Stimulated activated naive CD8-positive, alpha-beta T cell treated with anti-CD3 and anti-CD28 coated beads, Interleukin-15, Interleukin-2, amounts not matched to agents 100 U/mL and 50 U/mL, for 24 hours (primary cell): ENCODE results near the gene LSMEM2.
"Not testable (repeated sequence)": the region's sequence is repeated elsewhere in the genome, so short reads cannot be mapped to it uniquely, and the experiment has no call there.

Source experiments
- ATAC-seq: fragments of 150-1000 bp; cut with Tn5 transposase; one replicate; pipeline ENCODE4 v1.10.0; 2021
- DNase-seq: peaks from one replicate; pipeline ENCODE4 v3.0.0; 2021

LSMEM2 gene

GRCh38 chr3:50278880-50279224, at the start of gene LSMEM2:
Gene LSMEM2 (plus strand): TSS chr3:50279087. CDS start chr3:50279114, 27 bp downstream.
- no peak for ATAC-seq
- no peak for DNase-seq

GRCh38 chr3:50229490-50229889, 49.4 kb upstream of the LSMEM2 start:
- no peak for DNase-seq
- ATAC-seq = no peak

GRCh38 chr3:50230104-50230793, 48.6 kb upstream of the LSMEM2 start:
- ATAC-seq (no peak), DNase-seq (no peak)

- no peak for ATAC-seq
- DNase-seq = no peak
Observed at GRCh38 chr3:50230794-50231125, 48.1 kb upstream of the LSMEM2 start.

- DNase-seq = no peak
- no peak for ATAC-seq
Observed at GRCh38 chr3:50231581-50231980, 47.3 kb upstream of the LSMEM2 start.

- DNase-seq (no peak), ATAC-seq (no peak)
Observed at GRCh38 chr3:50232303-50232702, 46.6 kb upstream of the LSMEM2 start.

- no peak for ATAC-seq
- no peak for DNase-seq
Observed at GRCh38 chr3:50233176-50233575, 45.7 kb upstream of the LSMEM2 start.

GRCh38 chr3:50235716-50236483, 43.0 kb upstream of the LSMEM2 start, which contains the start of gene GNAI2:
Gene GNAI2 (plus strand): TSS chr3:50236204. CDS start chr3:50236336, 132 bp downstream.
- peak; percentile 95 for ATAC-seq

GRCh38 chr3:50236484-50237132, 42.3 kb upstream of the LSMEM2 start:
- DNase-seq (no peak), ATAC-seq (no peak)

More at GRCh38 chr3:50235716-50236483, 43.0 kb upstream of the LSMEM2 start, which contains the start of gene GNAI2:
- peak; percentile 99 for DNase-seq

GRCh38 chr3:50237133-50237651, 41.7 kb upstream of the LSMEM2 start:
- DNase-seq = peak; percentile 51
- ATAC-seq = no peak

GRCh38 chr3:50237754-50238548, 40.9 kb upstream of the LSMEM2 start:
- DNase-seq (peak; percentile 89), ATAC-seq (peak; percentile 57)

GRCh38 chr3:50238549-50239026, 40.3 kb upstream of the LSMEM2 start:
- DNase-seq (no peak), ATAC-seq (no peak)

GRCh38 chr3:50239649-50240048, 39.2 kb upstream of the LSMEM2 start:
- DNase-seq (no peak), ATAC-seq (no peak)

GRCh38 chr3:50241163-50241562, 37.7 kb upstream of the LSMEM2 start:
- DNase-seq (no peak), ATAC-seq (no peak)

- DNase-seq = no peak
Observed at GRCh38 chr3:50241713-50242380, 37.0 kb upstream of the LSMEM2 start.

GRCh38 chr3:50242381-50242770, 36.5 kb upstream of the LSMEM2 start:
- no peak for ATAC-seq
- DNase-seq = no peak

More at GRCh38 chr3:50241713-50242380, 37.0 kb upstream of the LSMEM2 start:
- no peak for ATAC-seq

- ATAC-seq (no peak), DNase-seq (peak; percentile 66)
Observed at GRCh38 chr3:50242851-50243542, 35.9 kb upstream of the LSMEM2 start.

GRCh38 chr3:50243543-50243895, 35.4 kb upstream of the LSMEM2 start:
- ATAC-seq (no peak), DNase-seq (no peak)

GRCh38 chr3:50244813-50245212, 34.1 kb upstream of the LSMEM2 start:
- not testable (repeated sequence) for ATAC-seq, DNase-seq

- ATAC-seq (no peak), DNase-seq (no peak)
Observed at GRCh38 chr3:50245251-50245745, 33.6 kb upstream of the LSMEM2 start.
